HepG2 (cell line): ENCODE data around the gene IL18R1. TPM values are rescaled to one million over a fixed set of nuclear protein-coding genes. Genes with fewer than 3 reads are reported as not detected.

Experiments
- KDM5A ChIP-seq: fragments of 200-600 bp; sonication (generic); IDR thresholded peaks from 2 replicates; pipeline ENCODE4 v1.7.0; 2018; ENCODE audit warnings: antibody characterized with exemption, mild to moderate bottlenecking, low read length, borderline replicate concordance
- KMT2A ChIP-seq: sonication (generic); formaldehyde crosslinking; IDR thresholded peaks from 2 replicates; pipeline ENCODE4 v1.4.0; 2020; ENCODE audit warnings: missing genetic modification reagents
- RFXAP ChIP-seq: sonication (generic); formaldehyde crosslinking; IDR thresholded peaks from 2 replicates; pipeline ENCODE4 v1.4.0; 2020; ENCODE audit warnings: missing genetic modification reagents, borderline replicate concordance
- ZNF318 ChIP-seq: sonication (generic); formaldehyde crosslinking; IDR thresholded peaks from 2 replicates; pipeline ENCODE4 v1.4.0; 2020; ENCODE audit warnings: mild to moderate bottlenecking, missing genetic modification reagents
- ZNF576 ChIP-seq: sonication (generic); formaldehyde crosslinking; IDR thresholded peaks from 2 replicates; pipeline ENCODE4 v1.4.0; 2020; ENCODE audit warnings: mild to moderate bottlenecking, missing genetic modification reagents
- ZNF773 ChIP-seq: sonication (generic); formaldehyde crosslinking; IDR thresholded peaks from 2 replicates; pipeline ENCODE4 v1.4.0; 2020; ENCODE audit warnings: missing genetic modification reagents, borderline replicate concordance
- polyA plus RNA-seq, 8 experiments: library from polyadenylated mRNA; depleted of rRNA in 3 of 8; stranded (reverse) in 7 of 8; unstranded in 1 of 8; fragments of >200 nt; fragmentation: Illumina TruSeq in 4 of 8; extraction: Trizol in 4 of 8; gene quantifications; 2 replicates each; pipeline versions ENCODE4 v1.2.1 to v1.2.3, GENCODE V29; 2011 to 2016; ENCODE audit warnings: low read depth in 4 of 8, missing spikeins in 1 of 8, mixed read lengths in 1 of 8; ENCODE audit not compliant: insufficient read depth in 1 of 8
- total RNA-seq, 5 experiments: library from RNA; depleted of rRNA; stranded (reverse); fragments of >200 nt; fragmentation: Illumina TruSeq; extraction: Trizol; gene quantifications; 2 replicates each; pipeline ENCODE4 v1.2.3, GENCODE V29; 2016; ENCODE audit warnings: low read depth in 1 of 5

Gene IL18R1
- total and polyA plus RNA-seq, 2 of the 13 experiments (the other 11 are each of a cell fraction or from before 2014, with no cell fraction given) = 0.01 to 0.04 TPM

GRCh38 chr2:102397209-102397608 is 41.6 kb downstream of the IL18R1 start (continued):
- no peak for TF ChIP-seq ZNF318 (CRISPR knock-in tag)
- no peak for TF ChIP-seq RFXAP (CRISPR knock-in tag)
- TF ChIP-seq ZNF773 (CRISPR knock-in tag) = no peak
- no peak for TF ChIP-seq KDM5A
- no peak for TF ChIP-seq KMT2A (CRISPR knock-in tag)
- no peak for TF ChIP-seq ZNF576 (CRISPR knock-in tag)
